Neural progenitor cell (in vitro differentiated cells): ENCODE results near the gene MAGEA8. TPM values are rescaled to one million over a fixed set of nuclear protein-coding genes. Genes with fewer than 3 reads are reported as not detected.
A peak's percentile ranks its signal among the peaks of the same experiment; 100 is the strongest.
"Not testable (repeated sequence)": the region's sequence is repeated elsewhere in the genome, so short reads cannot be mapped to it uniquely, and the experiment has no call there.

ENCODE experiments used
- DNase-seq: peaks from one replicate; pipeline ENCODE4 v3.0.0-alpha.2; 2016; ENCODE audit warnings: low spot score
- H2AFZ ChIP-seq: fragments of 200-600 bp; sonication (generic); replicated peaks from 2 replicates; pipeline ENCODE4 v1.6.1; 2016; ENCODE audit warnings: antibody characterized with exemption
- H3F3A ChIP-seq: fragments of 200-600 bp; sonication (generic); 2 replicates; pipeline ENCODE4 v1.6.1; 2016; ENCODE audit warnings: antibody characterized with exemption, low read depth
- H3K27ac ChIP-seq: fragments of 200-600 bp; sonication (generic); 2 replicates; pipeline ENCODE4 v1.5.1; 2016; ENCODE audit warnings: mild to moderate bottlenecking
- H3K27me3 ChIP-seq: fragments of 200-600 bp; sonication (generic); 2 replicates; pipeline ENCODE4 v1.6.1; 2016; ENCODE audit warnings: mild to moderate bottlenecking, moderate library complexity
- H3K36me3 ChIP-seq: fragments of 200-600 bp; sonication (generic); 2 replicates; pipeline ENCODE4 v1.5.1; 2016
- H3K4me1 ChIP-seq: fragments of 200-600 bp; sonication (generic); 2 replicates; pipeline ENCODE4 v1.6.1; 2016; ENCODE audit warnings: mixed run types
- H3K4me2 ChIP-seq: fragments of 200-600 bp; sonication (generic); 2 replicates; pipeline ENCODE4 v1.6.1; 2016
- H3K4me3 ChIP-seq: fragments of 200-600 bp; sonication (generic); 2 replicates; pipeline ENCODE4 v1.5.1; 2016
- H3K79me2 ChIP-seq: fragments of 200-600 bp; sonication (generic); 2 replicates; pipeline ENCODE4 v1.6.1; 2016; ENCODE audit warnings: low read depth
- H3K9ac ChIP-seq: fragments of 200-600 bp; sonication (generic); 2 replicates; pipeline ENCODE4 v1.6.1; 2016
- H3K9me3 ChIP-seq: fragments of 200-600 bp; sonication (generic); 2 replicates; pipeline ENCODE4 v1.5.1; 2016; ENCODE audit warnings: low read depth
- H4K20me1 ChIP-seq: fragments of 200-600 bp; sonication (generic); 2 replicates; pipeline ENCODE4 v1.6.1; 2016; ENCODE audit warnings: low read depth
- H3K27ac Mint-ChIP-seq: 3 replicates; pipeline ENCODE4 v1.8.0; 2021; ENCODE audit warnings: mixed read lengths
- H3K27me3 Mint-ChIP-seq: 2 replicates; pipeline ENCODE4 v1.8.0; 2022; ENCODE audit warnings: low read depth, mild to moderate bottlenecking, inconsistent platforms, moderate library complexity, mixed read lengths; ENCODE audit not compliant: insufficient read depth
- H3K36me3 Mint-ChIP-seq: 3 replicates; pipeline ENCODE4 v1.8.0; 2021; ENCODE audit warnings: mixed read lengths
- H3K4me1 Mint-ChIP-seq: 3 replicates; pipeline ENCODE4 v1.8.0; 2021; ENCODE audit warnings: mixed read lengths
- H3K4me3 Mint-ChIP-seq: 3 replicates; pipeline ENCODE4 v1.8.0; 2021; ENCODE audit warnings: mild to moderate bottlenecking, moderate library complexity, mixed read lengths
- H3K9me3 Mint-ChIP-seq: 3 replicates; pipeline ENCODE4 v1.8.0; 2020; ENCODE audit warnings: mixed read lengths
- CTCF ChIP-seq: fragments of 200-600 bp; sonication (generic); IDR thresholded peaks from 2 replicates; pipeline ENCODE4 v1.5.1; 2017; ENCODE audit warnings: antibody characterized with exemption, mild to moderate bottlenecking
- EZH2 ChIP-seq: fragments of 200-600 bp; sonication (generic); IDR thresholded peaks from 2 replicates; pipeline ENCODE4 v1.6.1; 2017; ENCODE audit warnings: antibody characterized with exemption, mild to moderate bottlenecking, moderate library complexity
- EZH2phosphoT487 ChIP-seq: fragments of 200-600 bp; sonication (generic); IDR thresholded peaks from 2 replicates; pipeline ENCODE4 v1.6.1; 2017; ENCODE audit warnings: antibody characterized with exemption
- total RNA-seq: library from RNA; depleted of rRNA; stranded (reverse); fragments of >200 nt; gene quantifications from 2 replicates; pipeline ENCODE4 v1.2.3, GENCODE V29; 2015; ENCODE audit warnings: low replicate concordance

The MAGEA8 gene, protein sequence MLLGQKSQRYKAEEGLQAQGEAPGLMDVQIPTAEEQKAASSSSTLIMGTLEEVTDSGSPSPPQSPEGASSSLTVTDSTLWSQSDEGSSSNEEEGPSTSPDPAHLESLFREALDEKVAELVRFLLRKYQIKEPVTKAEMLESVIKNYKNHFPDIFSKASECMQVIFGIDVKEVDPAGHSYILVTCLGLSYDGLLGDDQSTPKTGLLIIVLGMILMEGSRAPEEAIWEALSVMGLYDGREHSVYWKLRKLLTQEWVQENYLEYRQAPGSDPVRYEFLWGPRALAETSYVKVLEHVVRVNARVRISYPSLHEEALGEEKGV
- total RNA-seq = not detected in 2 replicates

GRCh38 chrX:149881081-149881711 is at the start of gene MAGEA8:
TSS of gene MAGEA8 (plus strand) at chrX:149881183. CDS start at chrX:149884273, 3,090 bp downstream.
- Histone ChIP-seq H3K27me3 (no peaks in the 10 kb centered on the region), H3F3A (no peaks in the 10 kb centered on the region), H3K9ac (no peak within 1 kb of the TSS), H3K4me2 (no peak within 1 kb of the TSS), H3K79me2 (no peaks in the 10 kb centered on the region), H3K4me1 (no peaks in the 10 kb centered on the region), H2AFZ (no peak within 1 kb of the TSS), H3K4me3 (no peak within 1 kb of the TSS), H3K9me3 (no peaks in the 10 kb centered on the region), H3K36me3 (no peaks in the 10 kb centered on the region), H4K20me1 (no peaks in the 10 kb centered on the region), H3K27ac (no peak within 1 kb of the TSS)
- no peaks in the 10 kb centered on the region for H3K27me3 Mint-ChIP-seq
- peaks cover 6% of the 10 kb centered on the region for H3K9me3 Mint-ChIP-seq
- no peak within 1 kb of the TSS for H3K27ac Mint-ChIP-seq
- peak; percentile 8 for DNase-seq
- no peaks in the 10 kb centered on the region for H3K36me3 Mint-ChIP-seq
- H3K4me1 Mint-ChIP-seq = no peaks in the 10 kb centered on the region
- peak; percentile 35 for TF ChIP-seq CTCF
- no peak for TF ChIP-seq EZH2
- no peak within 1 kb of the TSS for H3K4me3 Mint-ChIP-seq

DNA sequence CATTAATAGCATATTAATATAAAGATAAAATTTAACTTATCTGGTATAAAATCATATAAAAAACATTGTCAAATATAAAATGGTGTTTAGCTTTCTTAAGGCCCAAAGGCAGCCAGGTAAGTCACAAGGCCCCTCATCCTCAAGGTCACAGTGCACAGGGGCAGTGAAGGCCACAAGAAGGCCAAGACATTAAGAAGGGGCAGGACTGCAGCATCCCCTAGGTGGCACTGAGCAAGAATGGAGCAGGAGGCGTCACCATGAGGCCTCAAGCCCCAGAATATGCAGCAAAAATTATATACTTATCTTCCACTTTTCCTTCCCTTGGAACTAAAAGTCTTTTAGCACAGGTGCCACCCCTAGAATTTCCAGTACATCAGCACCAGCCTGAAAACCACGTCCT is 49.5 kb upstream of the MAGEA8 start:
- no peak overlapping the region for H3K27ac ChIP-seq
- H3F3A ChIP-seq = peaks cover 40% of the 10 kb centered on the region
- H3K9me3 ChIP-seq = no peaks in the 10 kb centered on the region
- peaks cover 31% of the 10 kb centered on the region for H3K4me1 ChIP-seq
- no peak overlapping the region for H3K4me3 ChIP-seq
- no peak overlapping the region for H3K9ac ChIP-seq
- no peak for DNase-seq
- no peaks in the 10 kb centered on the region for H3K79me2 ChIP-seq
- no peaks in the 10 kb centered on the region for H3K9me3 Mint-ChIP-seq
- peaks cover 7% of the 10 kb centered on the region for H3K27me3 ChIP-seq
- H4K20me1 ChIP-seq = no peaks in the 10 kb centered on the region
- no peaks in the 10 kb centered on the region for H3K36me3 ChIP-seq
- H3K4me3 Mint-ChIP-seq = no peak overlapping the region
- H2AFZ ChIP-seq = no peak overlapping the region
- H3K36me3 Mint-ChIP-seq = no peaks in the 10 kb centered on the region
- no peak overlapping the region for H3K4me2 ChIP-seq
- H3K4me1 Mint-ChIP-seq = peaks cover 37% of the 10 kb centered on the region
- peak overlapping the region; percentile 40 for H3K27ac Mint-ChIP-seq
- no peaks in the 10 kb centered on the region for H3K27me3 Mint-ChIP-seq
- TF ChIP-seq EZH2 (no peak), CTCF (peak; percentile 3)

DNA sequence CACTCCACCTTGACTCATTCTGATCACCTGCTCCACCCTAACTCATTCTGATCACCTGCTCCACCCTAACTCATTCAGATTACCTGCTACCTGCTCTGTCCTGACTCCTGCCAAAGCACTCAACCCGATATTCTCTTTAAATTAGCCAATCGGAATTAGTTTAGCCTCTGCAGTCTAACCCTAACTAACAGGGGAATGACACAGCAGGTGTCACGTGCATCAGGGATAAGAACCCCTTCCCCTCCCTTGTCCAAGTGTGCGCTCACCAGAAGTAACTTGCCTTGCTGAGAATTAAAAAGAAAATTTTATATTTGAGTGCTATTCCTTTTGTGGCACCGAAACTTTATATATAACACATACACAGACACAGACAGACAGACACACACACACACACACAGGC is 44.3 kb upstream of the MAGEA8 start:
- H3K9me3 ChIP-seq, H3K4me1 Mint-ChIP-seq, H3K27me3 ChIP-seq, H3K4me2 ChIP-seq, H3K4me3 ChIP-seq, H2AFZ ChIP-seq, H3K36me3 Mint-ChIP-seq, H3K27me3 Mint-ChIP-seq, H3K79me2 ChIP-seq, H3K4me3 Mint-ChIP-seq, H3K9me3 Mint-ChIP-seq, H3K9ac ChIP-seq, H3F3A ChIP-seq, H3K27ac Mint-ChIP-seq, H4K20me1 ChIP-seq, H3K27ac ChIP-seq, H3K36me3 ChIP-seq: not testable (repeated sequence)
- DNase-seq = peak; percentile 27
- peaks cover 17% of the 10 kb centered on the region for H3K4me1 ChIP-seq

- no peaks in the 10 kb centered on the region for H3K79me2 ChIP-seq
- H3K27me3 Mint-ChIP-seq = no peaks in the 10 kb centered on the region
- no peak overlapping the region for H2AFZ ChIP-seq
- H3K4me3 Mint-ChIP-seq = no peak overlapping the region
- H3K27ac Mint-ChIP-seq = no peak overlapping the region
- H3K36me3 ChIP-seq = no peaks in the 10 kb centered on the region
- no peak overlapping the region for H3K4me3 ChIP-seq
- no peaks in the 10 kb centered on the region for H3K27me3 ChIP-seq
- DNase-seq = no peak
- H3K4me1 ChIP-seq = peaks cover 17% of the 10 kb centered on the region
- peaks cover 6% of the 10 kb centered on the region for H3K4me1 Mint-ChIP-seq
- no peaks in the 10 kb centered on the region for H3K9me3 ChIP-seq
- no peak overlapping the region for H3K9ac ChIP-seq
- H3K4me2 ChIP-seq = no peak overlapping the region
- H4K20me1 ChIP-seq = no peaks in the 10 kb centered on the region
- H3K9me3 Mint-ChIP-seq = peaks cover 9% of the 10 kb centered on the region
- H3K27ac ChIP-seq = no peak overlapping the region
- no peak for TF ChIP-seq EZH2phosphoT487
- TF ChIP-seq EZH2 = no peak
- TF ChIP-seq CTCF = no peak
- H3F3A ChIP-seq = no peaks in the 10 kb centered on the region
- H3K36me3 Mint-ChIP-seq = no peaks in the 10 kb centered on the region
Observed at GRCh38 chrX:149837167-149837566, 43.8 kb upstream of the MAGEA8 start.
